GM11168 (cell line): Measurements from ENCODE around the gene RNF114.
"Not testable (repeated sequence)": the region's sequence is repeated elsewhere in the genome, so short reads cannot be mapped to it uniquely, and the experiment has no call there.

ENCODE experiments used
- in situ Hi-C: fragments of 300-500 bp; cut with MboI; formaldehyde crosslinking; loops from one replicate; pipeline ENCODE4 v1.12.0; 2022; ENCODE audit warnings: low sequenced_read_pairs; ENCODE audit not compliant: unreplicated experiment

Gene RNF114

DNA sequence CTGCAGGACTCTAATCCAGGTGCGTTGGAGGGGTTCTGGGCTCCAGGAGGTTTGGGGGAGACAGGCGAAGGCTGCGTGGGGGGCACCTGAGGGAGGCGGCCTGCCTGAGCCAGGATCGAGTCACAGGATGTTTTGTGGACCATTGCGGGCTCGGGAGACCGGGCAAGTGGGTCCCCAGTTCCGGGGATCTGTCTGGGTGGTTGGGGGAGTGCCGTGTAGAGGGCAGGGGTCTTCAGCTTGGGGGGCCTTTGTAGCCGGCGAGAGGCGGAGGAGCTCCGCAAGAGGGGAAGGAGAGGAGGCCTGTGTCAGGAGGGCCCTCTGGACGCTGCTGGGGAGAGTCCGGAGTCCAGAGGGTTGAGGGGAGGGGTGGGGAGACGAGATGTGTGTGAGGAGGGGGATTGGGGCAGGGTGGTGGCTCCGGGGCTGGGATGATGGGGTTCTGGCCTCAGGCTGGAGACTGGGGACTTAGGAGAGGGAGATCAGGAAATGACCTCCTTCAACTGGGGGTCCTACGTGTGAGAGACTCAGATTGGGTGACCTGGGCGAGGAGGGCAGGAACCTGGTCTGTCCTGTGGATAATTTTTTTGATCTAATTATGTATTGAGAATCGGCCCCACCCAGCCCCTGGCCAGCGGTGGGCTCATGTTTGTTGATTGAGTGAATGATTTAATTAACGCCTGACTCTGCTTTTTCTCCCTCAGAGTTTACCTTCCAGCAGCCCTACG lies 47.1 kb downstream of the RNF114 start:
- in situ Hi-C loops: loop anchor here (5.0 kb wide), 2 partner anchors 79 to 184 kb away; no protein-coding TSS in a partner anchor

DNA sequence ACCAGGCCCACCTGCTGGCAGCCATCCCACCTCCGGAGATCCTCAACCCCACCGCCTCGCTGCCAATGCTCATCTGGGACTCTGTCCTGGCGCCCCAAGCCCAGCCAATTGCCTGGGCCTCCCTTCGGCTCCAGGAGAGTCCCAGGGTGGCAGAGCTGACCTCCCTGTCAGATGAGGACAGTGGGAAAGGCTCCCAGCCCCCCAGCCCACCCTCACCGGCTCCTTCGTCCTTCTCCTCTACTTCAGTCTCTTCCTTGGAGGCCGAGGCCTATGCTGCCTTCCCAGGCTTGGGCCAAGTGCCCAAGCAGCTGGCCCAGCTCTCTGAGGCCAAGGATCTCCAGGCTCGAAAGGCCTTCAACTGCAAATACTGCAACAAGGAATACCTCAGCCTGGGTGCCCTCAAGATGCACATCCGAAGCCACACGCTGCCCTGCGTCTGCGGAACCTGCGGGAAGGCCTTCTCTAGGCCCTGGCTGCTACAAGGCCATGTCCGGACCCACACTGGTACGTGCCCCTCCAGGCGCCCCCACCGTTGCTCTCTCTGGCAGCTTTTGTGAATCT lies 47.7 kb downstream of the RNF114 start:
- in situ Hi-C loops: loop anchor here (5.0 kb wide), 2 partner anchors 78 to 183 kb away; no protein-coding TSS in a partner anchor

DNA sequence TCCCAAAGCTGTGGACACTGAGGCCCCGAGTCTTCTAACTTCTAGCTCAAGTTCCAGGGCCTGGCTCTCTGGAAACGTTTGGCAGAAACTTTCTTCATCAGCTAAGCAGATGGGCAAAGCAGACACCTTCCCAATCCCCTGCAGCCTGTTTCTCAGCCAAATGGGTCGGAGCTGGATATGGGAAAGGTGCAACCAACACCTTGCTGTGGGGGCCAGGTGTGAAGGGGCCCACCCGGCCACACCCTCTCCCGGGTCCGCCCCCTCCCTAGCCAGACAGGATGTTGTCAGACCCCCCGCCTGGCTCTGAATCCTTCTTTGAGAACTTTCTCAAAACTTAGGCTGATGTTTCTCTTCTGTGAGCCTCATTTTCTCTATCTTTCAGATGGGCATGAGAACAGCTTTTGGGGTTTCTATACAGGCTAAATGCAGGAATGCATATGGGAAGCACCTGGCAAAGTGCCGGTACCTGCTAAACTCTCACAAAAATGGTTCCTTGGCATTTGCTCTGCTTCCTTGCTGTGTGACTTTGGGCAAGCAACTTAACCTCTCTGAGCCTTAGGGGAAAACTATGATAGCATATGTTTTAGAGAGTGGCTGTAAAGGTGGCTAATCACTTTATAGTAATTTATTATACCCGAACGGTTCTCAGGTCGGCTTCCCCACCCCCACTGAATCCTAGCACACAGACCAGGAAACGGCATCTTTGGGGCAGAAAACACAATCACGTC lies 48.4 kb downstream of the RNF114 start:
- in situ Hi-C loops: loop anchor here (5.0 kb wide), 2 partner anchors 78 to 183 kb away; no protein-coding TSS in a partner anchor

DNA sequence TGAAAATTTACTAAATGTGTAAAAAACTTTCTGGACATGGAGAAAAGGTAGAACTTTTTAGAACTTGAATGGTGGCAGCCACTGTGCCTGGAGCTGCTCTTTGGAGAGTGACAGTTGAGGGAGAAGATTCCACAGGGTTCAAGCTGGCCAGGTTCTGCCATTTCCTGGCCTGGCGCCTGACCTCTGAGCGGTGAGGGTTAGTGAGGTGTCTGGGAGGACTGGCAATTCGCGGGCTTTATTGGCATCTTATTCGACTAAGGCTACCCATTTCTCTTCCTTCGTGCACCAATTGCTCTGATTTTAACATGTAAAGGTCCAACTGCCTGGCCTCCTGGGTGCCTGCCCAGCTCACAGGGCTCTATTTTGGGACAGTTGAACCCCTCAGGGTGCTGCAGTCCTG lies 49.0 kb downstream of the RNF114 start:
- in situ Hi-C loops: no loop called here

DNA sequence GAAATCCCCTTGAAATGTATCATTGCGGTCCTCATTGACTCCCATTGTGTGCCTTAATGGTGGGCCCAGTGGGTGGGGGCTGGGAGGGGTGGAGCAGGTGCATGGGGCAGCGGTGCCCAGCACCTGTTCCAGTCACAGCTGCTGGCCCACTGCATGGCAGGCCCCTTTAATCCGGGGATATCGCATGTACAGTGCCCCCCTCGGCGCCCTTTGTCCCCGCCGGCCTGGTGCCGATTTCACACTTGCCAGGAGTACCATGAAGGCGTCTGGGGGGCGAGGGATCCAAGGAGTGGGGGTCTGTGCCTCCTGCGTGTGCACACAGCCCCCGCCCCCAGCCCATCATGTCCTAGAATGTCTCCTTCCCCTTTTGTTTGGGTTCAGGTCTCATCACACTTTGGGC lies 49.4 kb downstream of the RNF114 start:
- in situ Hi-C loops: no loop called here

DNA sequence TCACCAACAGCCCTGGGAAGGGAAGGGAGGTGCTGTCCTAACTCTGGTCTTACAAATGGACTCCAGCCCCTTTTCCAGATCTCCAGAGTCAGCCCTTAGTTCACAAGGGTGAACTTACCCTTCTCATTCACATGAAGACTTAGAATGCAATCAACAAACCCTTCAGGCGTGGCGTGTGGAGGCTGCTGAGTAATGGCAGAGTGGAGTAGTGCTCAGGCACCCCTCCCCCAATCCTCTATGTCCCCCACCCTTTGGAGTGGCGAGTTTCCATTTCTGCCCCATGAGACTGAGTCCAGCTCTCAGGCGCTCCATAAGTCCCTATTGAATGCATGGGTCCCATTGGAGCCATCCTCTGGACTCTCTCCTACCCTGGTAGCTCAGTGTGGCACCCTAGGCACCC lies 49.9 kb downstream of the RNF114 start:
- in situ Hi-C loops: no loop called here

DNA sequence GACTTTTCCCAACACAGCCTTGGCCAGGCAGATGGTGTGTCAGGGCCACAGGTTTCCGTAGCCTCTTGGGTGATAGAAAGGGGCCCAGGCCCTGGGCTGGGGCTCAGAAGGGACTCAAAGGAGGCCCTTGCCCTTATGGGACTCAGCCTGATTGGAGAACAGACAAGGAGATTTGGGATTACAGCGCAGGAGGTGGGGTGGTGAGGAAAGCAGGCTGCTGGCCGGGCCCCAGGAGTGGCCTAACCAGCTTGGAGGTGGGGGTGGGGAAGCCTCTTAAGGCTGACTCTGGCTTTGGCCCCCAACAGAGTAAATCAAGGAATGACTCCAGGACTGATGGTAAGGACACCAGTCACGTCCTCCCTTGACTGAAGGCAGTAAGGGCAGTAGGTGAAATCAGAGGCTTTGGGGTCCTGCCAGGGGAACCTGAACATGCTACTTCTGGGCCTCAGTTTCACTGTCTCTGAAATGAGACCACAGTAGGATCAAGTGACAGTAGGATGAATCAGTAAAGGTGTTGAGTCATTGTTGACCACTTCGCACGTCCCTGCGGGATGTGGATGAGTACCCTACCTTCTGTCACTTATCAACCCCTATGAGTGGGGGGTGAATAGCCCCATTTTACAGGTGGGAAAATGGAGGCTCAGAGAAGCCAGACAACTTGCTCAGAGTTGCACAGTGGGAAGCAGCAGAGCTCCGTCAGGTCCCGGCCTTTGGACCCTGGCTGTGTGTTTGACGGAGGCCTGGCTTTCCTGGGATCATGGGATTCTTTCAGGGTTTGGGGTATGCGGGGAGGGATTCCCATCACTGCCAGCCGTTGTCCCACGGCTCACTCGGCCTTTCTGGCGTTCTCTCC lies 51.0 kb downstream of the RNF114 start:
- in situ Hi-C loops: no loop called here

DNA sequence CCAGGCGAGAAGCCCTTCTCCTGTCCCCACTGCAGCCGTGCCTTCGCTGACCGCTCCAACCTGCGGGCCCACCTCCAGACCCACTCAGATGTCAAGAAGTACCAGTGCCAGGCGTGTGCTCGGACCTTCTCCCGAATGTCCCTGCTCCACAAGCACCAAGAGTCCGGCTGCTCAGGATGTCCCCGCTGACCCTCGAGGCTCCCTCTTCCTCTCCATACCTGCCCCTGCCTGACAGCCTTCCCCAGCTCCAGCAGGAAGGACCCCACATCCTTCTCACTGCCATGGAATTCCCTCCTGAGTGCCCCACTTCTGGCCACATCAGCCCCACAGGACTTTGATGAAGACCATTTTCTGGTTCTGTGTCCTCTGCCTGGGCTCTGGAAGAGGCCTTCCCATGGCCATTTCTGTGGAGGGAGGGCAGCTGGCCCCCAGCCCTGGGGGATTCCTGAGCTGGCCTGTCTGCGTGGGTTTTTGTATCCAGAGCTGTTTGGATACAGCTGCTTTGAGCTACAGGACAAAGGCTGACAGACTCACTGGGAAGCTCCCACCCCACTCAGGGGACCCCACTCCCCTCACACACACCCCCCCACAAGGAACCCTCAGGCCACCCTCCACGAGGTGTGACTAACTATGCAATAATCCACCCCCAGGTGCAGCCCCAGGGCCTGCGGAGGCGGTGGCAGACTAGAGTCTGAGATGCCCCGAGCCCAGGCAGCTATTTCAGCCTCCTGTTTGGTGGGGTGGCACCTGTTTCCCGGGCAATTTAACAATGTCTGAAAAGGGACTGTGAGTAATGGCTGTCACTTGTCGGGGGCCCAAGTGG lies 51.9 kb downstream of the RNF114 start:
- in situ Hi-C loops: no loop called here

DNA sequence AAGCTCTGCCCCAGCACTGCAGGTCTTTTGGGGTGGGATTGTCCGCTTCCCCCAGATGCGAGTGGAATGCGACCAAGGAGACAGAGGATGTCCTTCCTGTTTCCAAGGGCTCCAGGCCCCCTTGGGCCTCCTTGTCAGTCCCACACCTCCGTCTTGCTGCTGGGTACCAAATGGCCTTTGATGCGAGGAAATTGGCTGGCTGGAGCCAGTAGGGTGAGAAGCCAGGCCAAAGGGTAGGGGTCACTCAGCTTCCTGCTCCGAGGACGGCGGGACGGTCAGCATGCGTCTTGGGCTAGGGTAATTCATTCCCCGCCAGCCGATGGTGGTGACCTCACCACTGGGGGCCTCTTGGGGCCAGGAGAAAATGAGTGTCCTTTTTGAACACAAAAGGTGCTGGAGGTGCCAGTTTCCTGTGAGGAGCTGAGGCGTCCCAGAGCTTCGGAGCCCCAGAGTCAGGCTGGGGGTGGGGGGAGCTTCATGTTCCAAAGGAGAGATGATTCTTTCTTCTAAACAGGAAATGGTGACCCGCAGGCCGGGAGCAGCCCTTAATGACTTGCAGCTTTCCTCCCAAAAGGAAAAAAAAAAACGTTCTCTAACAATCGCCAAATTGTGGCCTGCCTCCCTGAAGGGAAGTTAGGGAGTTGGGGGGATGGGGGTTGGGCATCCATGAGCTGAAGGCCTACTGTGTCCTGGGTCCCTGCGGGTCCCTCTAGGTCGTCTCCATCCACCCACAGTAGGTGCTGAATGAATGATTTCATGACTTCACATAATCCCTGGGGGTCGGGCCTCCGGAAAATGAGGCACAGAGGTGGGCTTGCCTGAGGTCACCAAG lies 53.3 kb downstream of the RNF114 start:
- in situ Hi-C loops: no loop called here

DNA sequence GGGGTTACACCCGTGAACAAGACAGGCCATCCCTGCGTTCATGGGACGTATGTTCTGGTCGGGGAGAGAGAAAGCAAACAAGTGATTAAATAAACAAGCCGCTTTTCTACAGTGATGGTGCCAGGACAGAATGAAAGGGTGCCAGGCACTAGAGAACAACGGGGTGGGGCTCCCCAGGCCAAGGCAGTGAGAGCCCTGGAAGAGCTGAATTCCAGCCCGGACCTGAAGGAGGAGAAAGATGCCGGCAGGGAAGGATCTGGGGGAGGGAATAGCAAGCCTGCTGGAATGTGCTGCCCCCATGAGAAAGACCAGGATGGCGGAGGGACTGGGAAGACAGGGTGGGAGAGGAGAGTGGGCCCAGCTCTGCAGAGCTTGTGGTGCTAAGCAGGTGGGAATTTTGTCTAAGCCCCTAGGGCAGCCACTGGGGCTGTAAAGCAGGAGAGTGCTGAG lies 54.1 kb downstream of the RNF114 start:
- in situ Hi-C loops: no loop called here

DNA sequence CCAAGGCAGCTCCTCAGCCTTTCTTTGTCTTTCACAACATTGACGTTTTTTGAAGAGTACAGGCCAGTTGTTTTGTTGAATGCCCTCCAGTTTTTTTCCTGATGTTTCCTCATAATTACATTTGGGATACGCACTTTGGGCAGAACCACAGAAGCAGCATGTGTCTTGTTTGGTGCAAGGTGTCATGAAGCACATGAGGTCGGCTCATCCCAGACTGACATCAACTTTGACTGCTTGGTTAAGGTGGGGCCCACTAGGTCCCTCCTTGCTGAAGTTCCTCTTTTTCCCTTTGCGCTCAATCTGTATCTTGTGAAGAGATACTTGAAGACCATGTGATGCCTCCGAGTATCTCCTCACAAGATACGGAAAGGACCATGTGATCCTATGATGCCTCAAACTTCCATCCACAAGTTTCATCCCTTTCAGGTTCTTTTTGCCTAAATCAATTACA lies 57.1 kb downstream of the RNF114 start:
- in situ Hi-C loops: no loop called here

DNA sequence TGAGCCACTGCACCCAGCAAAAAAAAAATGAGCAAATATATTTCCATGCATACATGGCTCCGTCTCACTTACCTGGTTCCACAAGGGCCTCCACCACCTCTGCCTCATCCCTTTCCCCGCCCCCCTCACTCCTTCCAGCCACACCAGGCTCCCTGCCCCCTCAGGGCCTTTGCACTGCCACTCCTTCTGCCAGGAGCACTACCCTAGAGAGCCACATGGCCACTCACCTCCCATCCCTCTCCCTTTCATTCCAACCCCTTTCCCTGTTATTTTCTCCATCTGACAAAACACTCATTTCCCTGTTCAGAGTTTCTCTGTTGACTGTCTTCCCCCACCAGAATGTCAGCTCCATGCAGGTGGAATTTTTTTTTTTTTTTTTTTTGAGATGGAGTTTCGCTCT lies 59.4 kb downstream of the RNF114 start:
- in situ Hi-C loops: no loop called here

DNA sequence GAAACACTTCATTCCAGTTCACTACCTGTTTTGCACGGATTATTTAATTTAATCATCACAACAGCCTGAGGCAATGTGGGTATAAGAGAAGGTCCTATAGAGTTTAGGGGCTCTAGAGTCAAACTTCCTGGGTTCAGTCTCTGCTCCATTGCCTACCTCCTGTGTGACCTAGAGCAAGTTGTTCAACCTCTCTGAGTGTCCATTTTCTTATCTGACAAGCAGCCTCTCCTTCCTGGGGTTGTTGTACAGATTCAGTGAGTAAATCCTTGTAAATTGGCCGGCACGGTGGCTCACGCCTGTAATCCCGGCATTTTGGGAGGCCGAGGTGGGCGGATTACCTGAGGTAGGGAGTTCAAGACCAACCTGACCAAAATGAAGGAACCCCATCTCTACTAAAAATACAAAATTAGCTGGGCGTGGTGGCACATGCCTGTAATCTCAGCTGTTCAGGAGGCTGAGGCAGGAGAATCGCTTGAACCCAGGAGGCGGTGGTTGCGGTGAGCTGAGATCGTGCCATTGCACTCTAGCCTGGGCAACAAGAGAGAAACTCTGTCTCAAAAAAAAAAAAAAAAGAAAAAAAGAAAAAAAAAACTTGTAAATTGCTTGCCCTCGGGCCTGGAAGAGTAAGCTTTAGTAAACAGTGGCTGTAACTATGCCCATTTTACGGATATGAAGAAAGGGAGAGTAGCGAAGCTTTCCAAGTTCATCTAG lies 62.4 kb downstream of the RNF114 start:
- in situ Hi-C loops: not testable (repeated sequence)

DNA sequence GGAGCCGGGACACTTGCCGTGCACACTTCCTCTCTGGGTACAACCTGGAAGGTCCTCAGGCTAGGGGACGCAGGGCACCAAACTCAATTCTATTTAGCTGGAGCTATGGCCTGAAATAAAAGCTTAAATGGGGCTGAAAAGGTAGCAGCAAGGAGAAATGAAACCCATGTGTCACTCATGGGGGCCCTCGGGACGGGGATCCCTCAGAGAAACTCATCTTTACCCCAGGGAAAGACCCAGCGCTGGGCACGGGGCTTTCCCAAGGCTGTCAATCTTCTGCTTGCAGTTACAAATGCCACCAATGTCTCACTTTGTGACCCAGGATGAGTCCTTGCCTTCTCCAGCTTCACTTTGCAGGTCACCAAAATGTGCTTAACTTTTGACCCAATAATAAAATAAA lies 63.1 kb downstream of the RNF114 start:
- in situ Hi-C loops: no loop called here

DNA sequence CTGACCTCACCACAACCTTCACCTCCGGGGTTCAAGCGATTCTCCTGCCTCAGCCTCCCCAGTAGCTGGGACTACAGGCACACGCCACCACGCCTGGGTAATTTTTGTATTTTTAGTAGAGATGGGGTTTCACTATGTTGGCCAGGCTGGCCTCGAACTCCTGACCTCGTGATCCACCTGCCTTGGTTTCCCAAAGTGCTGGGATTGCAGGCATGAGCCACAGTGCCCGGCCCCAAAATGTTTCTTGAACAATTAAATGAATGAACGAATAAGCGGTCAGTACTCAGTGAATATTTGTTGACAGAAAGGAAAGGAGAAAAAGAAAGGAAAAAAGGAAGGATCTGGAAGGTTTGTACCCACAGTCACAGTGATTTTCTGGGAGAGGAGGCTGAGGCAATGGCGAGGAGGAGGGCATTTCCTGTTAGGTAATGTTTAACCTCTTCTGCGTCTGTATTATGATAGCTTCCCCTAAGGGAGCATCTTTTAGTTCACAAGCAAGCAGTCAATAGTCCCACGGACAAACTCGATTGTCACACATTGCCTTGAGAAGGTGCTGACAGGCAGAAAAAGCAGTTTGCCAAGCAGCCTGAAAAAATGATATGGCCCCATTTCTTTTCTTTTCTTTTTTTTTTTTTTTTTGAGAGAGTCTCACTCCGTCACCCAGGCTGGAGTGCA lies 64.5 kb downstream of the RNF114 start:
- in situ Hi-C loops: not testable (repeated sequence)

DNA sequence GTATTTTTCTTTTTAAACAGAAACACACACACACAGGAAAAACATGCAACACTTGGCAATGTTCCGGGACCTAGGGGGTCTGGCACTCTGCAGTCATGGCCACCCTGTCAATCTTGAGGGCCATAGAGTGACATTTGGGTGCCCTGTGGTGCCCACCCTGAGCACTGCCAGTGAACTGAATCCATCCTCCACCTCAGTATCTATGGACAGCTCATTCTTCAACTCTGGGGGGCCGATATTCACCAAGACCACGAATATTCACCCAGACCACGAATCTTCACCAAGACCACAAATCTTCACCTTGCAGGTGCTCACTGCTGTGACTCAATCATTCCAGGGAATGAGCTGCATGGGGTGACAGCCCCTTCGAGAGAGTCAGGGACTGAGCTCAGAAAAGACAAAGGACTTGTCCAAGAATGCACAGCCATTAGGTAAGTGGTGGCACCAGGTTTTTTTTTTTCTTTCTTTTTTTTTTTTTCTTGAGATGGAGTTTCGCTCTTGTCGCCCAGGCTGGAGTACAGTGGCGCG lies 65.7 kb downstream of the RNF114 start:
- in situ Hi-C loops: no loop called here

DNA sequence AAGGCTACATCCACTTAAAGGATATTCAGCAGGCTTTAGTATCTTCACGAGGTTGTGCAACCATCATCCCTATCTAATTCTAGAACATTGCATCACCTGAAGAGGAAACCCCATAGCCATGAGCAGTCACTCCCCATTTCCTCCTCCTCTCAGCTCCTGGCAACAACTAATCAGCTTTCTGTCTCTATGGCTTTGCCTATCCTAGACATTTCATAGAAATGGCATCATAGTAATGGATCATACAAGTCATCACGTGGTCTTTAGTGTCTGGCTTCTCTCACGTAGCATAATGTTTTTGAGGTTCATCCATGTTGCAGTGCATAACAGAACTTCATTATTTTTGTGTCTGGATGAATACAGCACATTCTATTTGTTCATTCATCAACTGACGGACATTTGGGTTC lies 67.1 kb downstream of the RNF114 start:
- in situ Hi-C loops: no loop called here
